Aorta (tissue), 5 donors: ENCODE measurements around the gene PIK3AP1. TPM values are rescaled to one million over a fixed set of nuclear protein-coding genes. Genes with fewer than 3 reads are reported as not detected.
"Not testable (repeated sequence)": the region's sequence is repeated elsewhere in the genome, so short reads cannot be mapped to it uniquely, and the experiment has no call there.

Experiments used
- ATAC-seq: fragments of 200-7000 bp; cut with Tn5 transposase; one replicate; pipeline ENCODE4 v1.9.1; 2022; ENCODE audit warnings: moderate library complexity; ENCODE audit not compliant: low FRiP score
- DNase-seq, 2 donors: peaks; one replicate each; pipeline ENCODE4 v3.0.0-alpha.2; 2020
- H3K27ac ChIP-seq, 2 donors: one replicate each; pipeline ENCODE4 v1.5.1; 2013; ENCODE audit warnings: low read length in 2 of 2, mild to moderate bottlenecking in 2 of 2, moderate library complexity in 2 of 2, control low read depth in 1 of 2, inconsistent platforms in 1 of 2, low read depth in 1 of 2
- H3K27me3 ChIP-seq, 2 donors: one replicate each; pipeline ENCODE4 v1.6.1; 2013; ENCODE audit warnings: control low read depth in 1 of 2, low read length in 1 of 2, mild to moderate bottlenecking in 1 of 2, moderate library complexity in 1 of 2; ENCODE audit not compliant: insufficient read depth in 2 of 2, control insufficient read depth in 1 of 2
- H3K36me3 ChIP-seq, 2 donors: one replicate each; pipeline ENCODE4 v1.6.1; 2013; ENCODE audit warnings: control low read depth in 1 of 2, low read length in 1 of 2, mild to moderate bottlenecking in 1 of 2; ENCODE audit not compliant: insufficient read depth in 2 of 2, control insufficient read depth in 1 of 2
- H3K4me1 ChIP-seq, 2 donors: one replicate each; pipeline ENCODE4 v1.6.1; 2013; ENCODE audit warnings: low read length in 2 of 2, control low read depth in 1 of 2, mild to moderate bottlenecking in 1 of 2, moderate library complexity in 1 of 2; ENCODE audit not compliant: insufficient read depth in 2 of 2, control insufficient read depth in 1 of 2
- H3K4me3 ChIP-seq, 2 donors: one replicate each; pipeline ENCODE4 v1.5.1; 2013; ENCODE audit warnings: low read length in 2 of 2, control low read depth in 1 of 2, mild to moderate bottlenecking in 1 of 2
- H3K9me3 ChIP-seq: one replicate; pipeline ENCODE4 v1.6.1; 2013; ENCODE audit warnings: mild to moderate bottlenecking, low read length; ENCODE audit not compliant: control insufficient read depth
- WGBS, 2 donors: extraction: QIAGEN DNeasy Blood & Tissue Kit; methylation state at CpG; one replicate each; pipeline ENCODE4 v1.1.7; 2013; 5-methylcytosine and 5-hydroxymethylcytosine counted together
- intact Hi-C, 2 donors: fragments of 100-400 bp; cut with DNase I; formaldehyde crosslinking; loops; one replicate each; pipeline versions ENCODE4 v1.14.2 to v1.15.0; 2022
- polyA plus RNA-seq, 2 donors: library from polyadenylated mRNA; stranded (reverse); fragments of 200-250 nt; gene quantifications; one replicate each; pipeline ENCODE4 v1.2.3, GENCODE V29; 2013
- total RNA-seq, 2 donors: library from RNA; stranded (reverse); fragmentation: NEBNext Ultra II Directional; extraction: Animal tissue kit (Norgen Biotek cat#: 25700); gene quantifications; one replicate each; pipeline ENCODE4 v1.2.1, GENCODE V29; 2021
- donor health status: healthy with polysubstance abuse.
- donor health status: Bipolar disorder and iron deficiency.
- donor health status: DM: no; HTN: no; CAD: no.
- donor health status: DM: no; HTN: no; CAD: no.
- donor health status: DM: yes; HTN: yes; CAD: no.

Gene PIK3AP1
- total and polyA plus RNA-seq, 4 donors = 1.9 to 23.4 (median 11.9) TPM

- intact Hi-C loops = no loop called here
- Histone ChIP-seq H3K4me1 (no peaks in the 10 kb centered on the region), H3K36me3 (no peaks in the 10 kb centered on the region), H3K9me3 (peaks cover 1% of the 10 kb centered on the region), H3K27me3 (no peaks in the 10 kb centered on the region), H3K27ac (no peak overlapping the region), H3K4me3 (no peak overlapping the region)
- WGBS, 2 donors = 81 to 82% methylated on average over 3 of the region's 3 CpGs
- DNase-seq = no peak
- ATAC-seq = no peak
These were observed 35.0 kb downstream of the PIK3AP1 start for GRCh38 chr10:96685306-96685705.

GRCh38 chr10:96684826-96685225, 35.5 kb downstream of the PIK3AP1 start:
- no peaks in the 10 kb centered on the region for H3K36me3 ChIP-seq
- intact Hi-C loops = no loop called here
- peaks cover 1% of the 10 kb centered on the region for H3K9me3 ChIP-seq
- no peaks in the 10 kb centered on the region for H3K27me3 ChIP-seq
- DNase-seq (no peak), ATAC-seq (no peak)
- no peak overlapping the region for H3K27ac ChIP-seq
- WGBS, 2 donors = 76 to 77% methylated on average over 4 of the region's 4 CpGs
- no peaks in the 10 kb centered on the region for H3K4me1 ChIP-seq
- no peak overlapping the region for H3K4me3 ChIP-seq

GRCh38 chr10:96683710-96684109, 36.6 kb downstream of the PIK3AP1 start:
- Histone ChIP-seq H3K9me3 (peaks cover 1% of the 10 kb centered on the region), H3K4me3 (no peak overlapping the region), H3K27me3 (no peaks in the 10 kb centered on the region), H3K27ac (no peak overlapping the region), H3K36me3 (no peaks in the 10 kb centered on the region), H3K4me1 (no peaks in the 10 kb centered on the region)
- ATAC-seq (no peak), DNase-seq (no peak)
- 87% methylated on average over 2 of the region's 2 CpGs for WGBS, 2 donors
- intact Hi-C loops = no loop called here

- Histone ChIP-seq H3K27me3 (no peaks in the 10 kb centered on the region), H3K27ac (no peak overlapping the region), H3K4me3 (no peak overlapping the region), H3K4me1 (no peaks in the 10 kb centered on the region), H3K9me3 (peaks cover 1% of the 10 kb centered on the region), H3K36me3 (no peaks in the 10 kb centered on the region)
- ATAC-seq = no peak
- DNase-seq = no peak
- intact Hi-C loops = no loop called here
- 66 to 70% methylated on average over 2 of the region's 2 CpGs for WGBS, 2 donors
These were observed 37.2 kb downstream of the PIK3AP1 start for GRCh38 chr10:96683065-96683464.

- ATAC-seq = no peak
- intact Hi-C loops = no loop called here
These were observed 38.8 kb downstream of the PIK3AP1 start for GRCh38 chr10:96681524-96681923.

GRCh38 chr10:96680463-96680862, 39.9 kb downstream of the PIK3AP1 start:
- H3K4me3 ChIP-seq, ATAC-seq, H3K9me3 ChIP-seq, DNase-seq, H3K27ac ChIP-seq, intact Hi-C loops, H3K4me1 ChIP-seq, H3K36me3 ChIP-seq, H3K27me3 ChIP-seq: not testable (repeated sequence)
- WGBS, 2 donors = 77 to 79% methylated on average over 1 of the region's 1 CpG

More at GRCh38 chr10:96681524-96681923, 38.8 kb downstream of the PIK3AP1 start:
- no peak for DNase-seq
- Histone ChIP-seq H3K36me3 (no peaks in the 10 kb centered on the region), H3K27ac (no peak overlapping the region), H3K4me3 (no peak overlapping the region), H3K9me3 (peaks cover 1% of the 10 kb centered on the region), H3K4me1 (no peaks in the 10 kb centered on the region), H3K27me3 (no peaks in the 10 kb centered on the region)
- WGBS, 2 donors = 82 to 83% methylated on average over 3 of the region's 3 CpGs

- 79 to 96% methylated on average over 1 of the region's 1 CpG for WGBS, 2 donors
- Histone ChIP-seq H3K4me3 (no peak overlapping the region), H3K4me1 (peaks cover 0 to under 1% of the 10 kb centered on the region in 2 donors), H3K36me3 (no peaks in the 10 kb centered on the region), H3K27me3 (no peaks in the 10 kb centered on the region), H3K9me3 (no peaks in the 10 kb centered on the region), H3K27ac (no peak overlapping the region)
- no peak for ATAC-seq
- intact Hi-C loops = no loop called here
- DNase-seq = no peak
These were observed 41.6 kb downstream of the PIK3AP1 start for GRCh38 chr10:96678725-96679124.

GRCh38 chr10:96676272-96677112, 43.8 kb downstream of the PIK3AP1 start:
- no peaks in the 10 kb centered on the region for H3K36me3 ChIP-seq
- intact Hi-C loops = no loop called here
- no peaks in the 10 kb centered on the region for H3K9me3 ChIP-seq
- DNase-seq (no peak), ATAC-seq (no peak)
- no peaks in the 10 kb centered on the region for H3K27me3 ChIP-seq
- 88 to 91% methylated on average over 10 of the region's 10 CpGs for WGBS, 2 donors
- H3K4me3 ChIP-seq = no peak overlapping the region
- H3K27ac ChIP-seq = no peak overlapping the region
- H3K4me1 ChIP-seq = peaks cover 0 to 2% of the 10 kb centered on the region in 2 donors

- Histone ChIP-seq H3K36me3 (no peaks in the 10 kb centered on the region), H3K4me1 (peaks cover 0 to 2% of the 10 kb centered on the region in 2 donors), H3K27me3 (no peaks in the 10 kb centered on the region), H3K9me3 (no peaks in the 10 kb centered on the region), H3K4me3 (no peak overlapping the region), H3K27ac (no peak overlapping the region)
- intact Hi-C loops = no loop called here
- no peak for ATAC-seq
- 97% methylated on average over 3 of the region's 3 CpGs for WGBS, 2 donors
- no peak for DNase-seq
These were observed 44.5 kb downstream of the PIK3AP1 start for GRCh38 chr10:96675846-96676245.
